Naive thymus-derived CD8-positive, alpha-beta T cell (primary cell): ENCODE data around the gene SYCN. TPM values are rescaled to one million over a fixed set of nuclear protein-coding genes. Genes with fewer than 3 reads are reported as not detected.

Source experiments
- ATAC-seq, 2 donors: fragments of 150-1000 bp; cut with Tn5 transposase in 1 of 2; sonication (Bioruptor Pico), chemical (Tn5 transposase) in 1 of 2; 1 replicate in 1 of 2; 2 replicates in 1 of 2; pipeline ENCODE4 v1.10.0; 2021; ENCODE audit warnings: mild to moderate bottlenecking in 2 of 2, moderate library complexity in 2 of 2
- POLR2A ChIA-PET: fragments of 350-600 bp; sonication (Branson Sonifier 250); formaldehyde crosslinking; loops from one replicate; lab custom pipeline; 2021; ENCODE audit warnings: antibody characterized with exemption; lab: Charles Lee
- DNase-seq, 10 donors: peaks; one replicate each; pipeline versions ENCODE4 v3.0.0 to v3.0.0-alpha.2; 2020 to 2022
- H3K27ac Mint-ChIP-seq, 10 donors: one replicate each; pipeline ENCODE4 v1.8.0; 2020 to 2022; ENCODE audit warnings: mild to moderate bottlenecking in 10 of 10, mixed read lengths in 10 of 10, moderate library complexity in 4 of 10, inconsistent platforms in 1 of 10
- H3K27me3 Mint-ChIP-seq, 5 donors: one replicate each; pipeline ENCODE4 v1.8.0; 2021 to 2022; ENCODE audit warnings: mixed read lengths in 5 of 5
- H3K36me3 Mint-ChIP-seq, 3 donors: one replicate each; pipeline ENCODE4 v1.8.0; 2020 to 2022; ENCODE audit warnings: mixed read lengths in 3 of 3, mild to moderate bottlenecking in 2 of 3, inconsistent platforms in 1 of 3
- H3K4me1 Mint-ChIP-seq, 4 donors: one replicate each; pipeline ENCODE4 v1.8.0; 2021 to 2022; ENCODE audit warnings: mixed read lengths in 4 of 4
- H3K4me3 Mint-ChIP-seq, 10 donors: one replicate each; pipeline ENCODE4 v1.8.0; 2020 to 2022; ENCODE audit warnings: mild to moderate bottlenecking in 10 of 10, mixed read lengths in 10 of 10, moderate library complexity in 6 of 10, inconsistent platforms in 1 of 10
- H3K9me3 Mint-ChIP-seq, 9 donors: one replicate each; pipeline ENCODE4 v1.8.0; 2020 to 2022; ENCODE audit warnings: mixed read lengths in 9 of 9, mild to moderate bottlenecking in 3 of 9, inconsistent platforms in 1 of 9, moderate library complexity in 1 of 9
- polyA plus RNA-seq, 3 donors: library from polyadenylated mRNA; unstranded; fragments of 300-500 nt; fragmentation: Illumina TruSeq; gene quantifications; one replicate each; pipeline ENCODE4 v1.2.3, GENCODE V29; 2021
- total RNA-seq, 8 experiments: library from RNA in 2 of 8; stranded (reverse) in 2 of 8; gene quantifications; one replicate each; pipeline ENCODE4 v1.2.3 and lab custom pipeline; 2021 to 2026

SYCN gene
- total and polyA plus RNA-seq, 5 experiments from 2014 or later = not detected

- no peak for ATAC-seq
- H3K27me3 Mint-ChIP-seq = no peaks in the 10 kb centered on the region
- no peak overlapping the region for H3K27ac Mint-ChIP-seq
- no peak overlapping the region for H3K4me3 Mint-ChIP-seq
- no peaks in the 10 kb centered on the region for H3K9me3 Mint-ChIP-seq
- POLR2A ChIA-PET = interaction anchor here (0.6 kb wide), 1 partner anchor 1389 kb away, joined by 3 read pairs; no protein-coding TSS in a partner anchor
- peaks cover 0 to 5% (median 0%) of the 10 kb centered on the region in 4 donors for H3K4me1 Mint-ChIP-seq
- H3K36me3 Mint-ChIP-seq = peaks cover 0 to 28% (median 4%) of the 10 kb centered on the region in 3 donors
- DNase-seq = no peak
Measured at GRCh38 chr19:39173502-39173991, 30.5 kb downstream of the SYCN start.

GRCh38 chr19:39172700-39173501, 31.2 kb downstream of the SYCN start:
- Mint-ChIP-seq H3K4me3 (no peak overlapping the region), H3K27ac (no peak overlapping the region), H3K9me3 (no peaks in the 10 kb centered on the region), H3K27me3 (no peaks in the 10 kb centered on the region), H3K4me1 (peaks cover 0 to 5% (median 0%) of the 10 kb centered on the region in 4 donors), H3K36me3 (peaks cover 0 to 24% (median 4%) of the 10 kb centered on the region in 3 donors)
- DNase-seq = no peak
- POLR2A ChIA-PET = interaction anchor here (0.6 kb wide), 1 partner anchor 1389 kb away, joined by 3 read pairs; no protein-coding TSS in a partner anchor
- no peak for ATAC-seq

- ATAC-seq (no peak), DNase-seq (no peak)
- Mint-ChIP-seq H3K9me3 (no peaks in the 10 kb centered on the region), H3K27ac (no peak overlapping the region), H3K4me1 (peaks cover 0 to 5% (median 0%) of the 10 kb centered on the region in 4 donors), H3K36me3 (peaks cover 0 to 19% (median 4%) of the 10 kb centered on the region in 3 donors), H3K4me3 (no peak overlapping the region), H3K27me3 (no peaks in the 10 kb centered on the region)
- POLR2A ChIA-PET = no interaction called here
Measured at GRCh38 chr19:39171479-39172465, 32.3 kb downstream of the SYCN start.

GRCh38 chr19:39170386-39171231, 33.5 kb downstream of the SYCN start:
- H3K27me3 Mint-ChIP-seq = no peaks in the 10 kb centered on the region
- peaks cover 0 to 5% (median 0%) of the 10 kb centered on the region in 4 donors for H3K4me1 Mint-ChIP-seq
- no peak for DNase-seq
- H3K9me3 Mint-ChIP-seq = no peaks in the 10 kb centered on the region
- no peak overlapping the region for H3K4me3 Mint-ChIP-seq
- POLR2A ChIA-PET = no interaction called here
- ATAC-seq = no peak
- H3K36me3 Mint-ChIP-seq = peaks cover 0 to 14% (median 4%) of the 10 kb centered on the region in 3 donors
- no peak overlapping the region for H3K27ac Mint-ChIP-seq

- Mint-ChIP-seq H3K9me3 (no peaks in the 10 kb centered on the region), H3K27me3 (no peaks in the 10 kb centered on the region), H3K4me1 (peaks cover 0 to 6% (median 0%) of the 10 kb centered on the region in 4 donors), H3K36me3 (peaks cover 0 to 14% (median 4%) of the 10 kb centered on the region in 3 donors), H3K27ac (peak overlapping the region in 1 of 10 donors; percentile 34), H3K4me3 (no peak overlapping the region)
- DNase-seq (no peak), ATAC-seq (no peak)
- POLR2A ChIA-PET = no interaction called here
Measured at GRCh38 chr19:39169143-39169810, 34.8 kb downstream of the SYCN start.

- POLR2A ChIA-PET = no interaction called here
- H3K27ac Mint-ChIP-seq = peak overlapping the region in 1 of 10 donors; percentile 34
Measured at GRCh38 chr19:39168258-39169142, 35.6 kb downstream of the SYCN start.

GRCh38 chr19:39167461-39168257, 36.4 kb downstream of the SYCN start:
- ATAC-seq = no peak
- Mint-ChIP-seq H3K27me3 (no peaks in the 10 kb centered on the region), H3K4me3 (no peak overlapping the region), H3K4me1 (peaks cover 3 to 8% (median 3%) of the 10 kb centered on the region in 4 donors), H3K9me3 (no peaks in the 10 kb centered on the region), H3K27ac (peak overlapping the region in 2 of 10 donors; percentile 3 to 34), H3K36me3 (peaks cover 0 to 15% (median 4%) of the 10 kb centered on the region in 3 donors)
- DNase-seq = no peak
- POLR2A ChIA-PET = no interaction called here

More at GRCh38 chr19:39168258-39169142, 35.6 kb downstream of the SYCN start:
- ATAC-seq = no peak
- no peaks in the 10 kb centered on the region for H3K27me3 Mint-ChIP-seq
- H3K36me3 Mint-ChIP-seq = peaks cover 0 to 14% (median 4%) of the 10 kb centered on the region in 3 donors
- H3K9me3 Mint-ChIP-seq = no peaks in the 10 kb centered on the region
- no peak for DNase-seq
- no peak overlapping the region for H3K4me3 Mint-ChIP-seq
- peaks cover 0 to 7% (median 0%) of the 10 kb centered on the region in 4 donors for H3K4me1 Mint-ChIP-seq

- peaks cover 5 to 10% (median 7%) of the 10 kb centered on the region in 4 donors for H3K4me1 Mint-ChIP-seq
- no peaks in the 10 kb centered on the region for H3K9me3 Mint-ChIP-seq
- H3K36me3 Mint-ChIP-seq = peaks cover 0 to 17% (median 4%) of the 10 kb centered on the region in 3 donors
- DNase-seq (no peak), ATAC-seq (no peak)
- POLR2A ChIA-PET = no interaction called here
- H3K4me3 Mint-ChIP-seq = no peak overlapping the region
- no peaks in the 10 kb centered on the region for H3K27me3 Mint-ChIP-seq
- H3K27ac Mint-ChIP-seq = peak overlapping the region in 1 of 10 donors; percentile 28
Measured at GRCh38 chr19:39166571-39167391, 37.3 kb downstream of the SYCN start.

- Mint-ChIP-seq H3K9me3 (no peaks in the 10 kb centered on the region), H3K27ac (no peak overlapping the region), H3K4me3 (no peak overlapping the region), H3K4me1 (peaks cover 6 to 10% (median 8%) of the 10 kb centered on the region in 4 donors), H3K27me3 (no peaks in the 10 kb centered on the region), H3K36me3 (peaks cover 0 to 14% (median 4%) of the 10 kb centered on the region in 3 donors)
- ATAC-seq (no peak), DNase-seq (no peak)
- POLR2A ChIA-PET = interaction anchor here (0.7 kb wide), 1 partner anchor 10 kb away, joined by 3 read pairs; no protein-coding TSS in a partner anchor
Measured at GRCh38 chr19:39165857-39166256, 38.2 kb downstream of the SYCN start.
